GM23338 (cell line): ENCODE results near the gene SCFD2. TPM values are rescaled to one million over a fixed set of nuclear protein-coding genes. Genes with fewer than 3 reads are reported as not detected.

ENCODE experiments used
- ATAC-seq: fragments of 200-7000 bp; cut with Tn5 transposase; 3 replicates; pipeline ENCODE4 v1.9.1; 2020
- DNase-seq: peaks from one replicate; pipeline ENCODE4 v3.0.0-alpha.2; 2015; ENCODE audit warnings: low spot score
- H2AFZ ChIP-seq: fragments of 200-600 bp; sonication (generic); 2 replicates; pipeline ENCODE4 v1.8.0; 2016; ENCODE audit warnings: antibody characterized with exemption, mild to moderate bottlenecking, moderate library complexity
- H3F3A ChIP-seq: fragments of 200-600 bp; sonication (generic); replicated peaks from 2 replicates; pipeline ENCODE4 v1.8.0; 2017; ENCODE audit warnings: antibody characterized with exemption, mixed run types, low read depth
- H3K27ac ChIP-seq: fragments of 200-600 bp; sonication (generic); 2 replicates; pipeline ENCODE4 v1.6.1; 2016; ENCODE audit warnings: low read depth
- H3K27me3 ChIP-seq: fragments of 200-600 bp; sonication (generic); 2 replicates; pipeline ENCODE4 v1.8.0; 2016; ENCODE audit warnings: mild to moderate bottlenecking, mixed run types, moderate library complexity; ENCODE audit not compliant: insufficient read depth
- H3K36me3 ChIP-seq: fragments of 200-600 bp; sonication (generic); 2 replicates; pipeline ENCODE4 v1.8.0; 2016; ENCODE audit warnings: mild to moderate bottlenecking; ENCODE audit not compliant: insufficient read depth
- H3K4me1 ChIP-seq: fragments of 200-600 bp; sonication (generic); 2 replicates; pipeline ENCODE4 v1.8.0; 2016; ENCODE audit warnings: mild to moderate bottlenecking, moderate library complexity; ENCODE audit not compliant: insufficient read depth
- H3K4me2 ChIP-seq: fragments of 200-600 bp; sonication (generic); 2 replicates; pipeline ENCODE4 v1.7.1; 2017; ENCODE audit warnings: mixed run types
- H3K4me3 ChIP-seq: fragments of 200-600 bp; sonication (generic); 2 replicates; pipeline ENCODE4 v1.6.1; 2016; ENCODE audit warnings: mixed run types
- H3K79me2 ChIP-seq: fragments of 200-600 bp; sonication (generic); replicated peaks from 2 replicates; pipeline ENCODE4 v1.8.0; 2017; ENCODE audit warnings: mild to moderate bottlenecking; ENCODE audit not compliant: insufficient read depth
- H3K9me2 ChIP-seq: fragments of 200-600 bp; sonication (generic); 2 replicates; pipeline ENCODE4 v1.8.0; 2017; ENCODE audit not compliant: insufficient read depth
- H4K20me1 ChIP-seq: fragments of 200-600 bp; sonication (generic); replicated peaks from 2 replicates; pipeline ENCODE4 v1.8.0; 2017; ENCODE audit warnings: mild to moderate bottlenecking; ENCODE audit not compliant: insufficient read depth
- H3K27ac Mint-ChIP-seq: 2 replicates; pipeline ENCODE4 v1.8.0; 2020; ENCODE audit warnings: inconsistent platforms, mild to moderate bottlenecking, moderate library complexity, mixed read lengths
- H3K27me3 Mint-ChIP-seq: 3 replicates; pipeline ENCODE4 v1.8.0; 2022; ENCODE audit warnings: low read depth, mild to moderate bottlenecking, moderate library complexity, mixed read lengths, inconsistent platforms; ENCODE audit not compliant: insufficient read depth, poor library complexity
- H3K36me3 Mint-ChIP-seq: 3 replicates; pipeline ENCODE4 v1.8.0; 2021; ENCODE audit warnings: low read depth, mild to moderate bottlenecking, inconsistent platforms, moderate library complexity, mixed read lengths
- H3K4me1 Mint-ChIP-seq: 3 replicates; pipeline ENCODE4 v1.8.0; 2020; ENCODE audit warnings: mild to moderate bottlenecking, inconsistent platforms, mixed read lengths
- H3K4me3 Mint-ChIP-seq: 3 replicates; pipeline ENCODE4 v1.8.0; 2021; ENCODE audit warnings: moderate library complexity, mild to moderate bottlenecking, inconsistent platforms, mixed read lengths
- H3K9me3 Mint-ChIP-seq: 3 replicates; pipeline ENCODE4 v1.8.0; 2020; ENCODE audit warnings: moderate library complexity, mild to moderate bottlenecking, inconsistent platforms, mixed read lengths
- CREB1 ChIP-seq: fragments of 250-450 bp; sonication (Bioruptor Pico); IDR thresholded peaks from 2 replicates; pipeline ENCODE4 v1.5.0; 2020; ENCODE audit warnings: low read depth, mild to moderate bottlenecking, moderate library complexity
- EZH2 ChIP-seq: fragments of 200-600 bp; sonication (generic); IDR thresholded peaks from one replicate; pipeline ENCODE4 v1.8.0; 2017; ENCODE audit warnings: antibody characterized with exemption, mild to moderate bottlenecking, low read depth; ENCODE audit not compliant: unreplicated experiment
- EZH2phosphoT487 ChIP-seq: fragments of 200-600 bp; sonication (generic); IDR thresholded peaks from one replicate; pipeline ENCODE4 v1.8.1; 2018; ENCODE audit warnings: antibody characterized with exemption; ENCODE audit not compliant: unreplicated experiment
- JUNB ChIP-seq: IDR thresholded peaks from one replicate; pipeline ENCODE4 v1.6.1; 2016; ENCODE audit warnings: antibody characterized with exemption; ENCODE audit not compliant: unreplicated experiment
- NANOG ChIP-seq: IDR thresholded peaks from 2 replicates; pipeline ENCODE4 v1.6.1; 2016; ENCODE audit warnings: antibody characterized with exemption, borderline replicate concordance
- POLR2AphosphoS5 ChIP-seq: IDR thresholded peaks from 2 replicates; pipeline ENCODE4 v1.6.1; 2016; ENCODE audit warnings: antibody characterized with exemption, low read depth
- REST ChIP-seq: IDR thresholded peaks from one replicate; pipeline ENCODE4 v1.6.1; 2018; ENCODE audit warnings: antibody characterized with exemption; ENCODE audit not compliant: unreplicated experiment
- STAT1 ChIP-seq: IDR thresholded peaks from one replicate; pipeline ENCODE4 v1.6.1; 2016; ENCODE audit warnings: antibody characterized with exemption; ENCODE audit not compliant: unreplicated experiment
- ZNF114 ChIP-seq: fragments of 250-450 bp; sonication (Bioruptor Pico); IDR thresholded peaks from 2 replicates; pipeline ENCODE4 v1.5.0; 2020; ENCODE audit warnings: mild to moderate bottlenecking, moderate library complexity
- ZNF331 ChIP-seq: fragments of 250-450 bp; sonication (Bioruptor Pico); IDR thresholded peaks from 2 replicates; pipeline ENCODE4 v1.5.0; 2020; ENCODE audit warnings: low read depth, mild to moderate bottlenecking, moderate library complexity
- ZNF462 ChIP-seq: fragments of 250-450 bp; sonication (Bioruptor Pico); IDR thresholded peaks from 2 replicates; pipeline ENCODE4 v1.5.0; 2020; ENCODE audit warnings: mild to moderate bottlenecking, moderate library complexity
- polyA plus RNA-seq: library from polyadenylated mRNA; unstranded; fragments of >200 nt; fragmentation: Nextera tagmentation; extraction: Ambion mirVana; gene quantifications from 2 replicates; pipeline ENCODE4 v1.2.1, GENCODE V29; 2016
- total RNA-seq: library from RNA; depleted of rRNA; stranded (reverse); fragments of >200 nt; shearing (Covaris generic); gene quantifications from 2 replicates; pipeline ENCODE4 v1.2.3, GENCODE V29; 2014
- TF ChIP-seq, protein P1 (sequence below): IDR thresholded peaks from 2 replicates; pipeline ENCODE4 v1.6.1; 2016; ENCODE audit warnings: antibody characterized with exemption
- TF ChIP-seq, protein P2 (sequence below), 2 experiments: fragments of 200-600 bp in 1 of 2; sonication (generic) in 1 of 2; conservative IDR thresholded peaks; 2 replicates each; pipeline versions ENCODE4 v1.5.1 to v1.6.1; 2016 to 2017; ENCODE audit warnings: antibody characterized with exemption in 2 of 2, low read depth in 2 of 2, mild to moderate bottlenecking in 2 of 2, moderate library complexity in 1 of 2

SCFD2 gene
- total and polyA plus RNA-seq, 2 experiments from 2014 or later: 5.7 to 17.5 TPM

DNA sequence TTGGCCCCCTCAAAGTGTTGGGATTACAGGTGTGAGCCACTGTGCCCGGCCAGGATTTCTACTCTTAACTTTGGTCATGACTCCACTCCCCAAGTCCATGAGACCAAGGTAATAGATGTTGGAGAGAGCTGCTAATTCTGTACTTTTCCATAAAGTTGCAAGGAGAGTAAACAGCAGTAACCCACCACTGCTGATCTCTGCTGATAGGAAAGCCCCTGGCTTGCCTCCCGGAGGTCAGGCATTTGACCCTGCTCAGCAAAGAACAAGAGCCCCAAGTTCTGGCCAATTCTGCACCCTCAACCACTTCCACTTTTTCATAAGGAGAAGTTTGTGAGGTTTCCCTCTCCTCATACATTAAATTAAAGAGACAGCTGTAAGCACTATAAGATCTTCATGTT, 360.7 kb downstream of the SCFD2 start:
- ATAC-seq: no peak
- no peak overlapping the region for H3K27ac Mint-ChIP-seq
- H4K20me1 ChIP-seq: no peaks in the 10 kb centered on the region
- no peaks in the 10 kb centered on the region for H3K79me2 ChIP-seq
- no peak overlapping the region for H2AFZ ChIP-seq
- no peak for TF ChIP-seq EZH2phosphoT487
- no peak for TF ChIP-seq POLR2AphosphoS5
- TF ChIP-seq STAT1: no peak
- TF ChIP-seq, protein P1, sequence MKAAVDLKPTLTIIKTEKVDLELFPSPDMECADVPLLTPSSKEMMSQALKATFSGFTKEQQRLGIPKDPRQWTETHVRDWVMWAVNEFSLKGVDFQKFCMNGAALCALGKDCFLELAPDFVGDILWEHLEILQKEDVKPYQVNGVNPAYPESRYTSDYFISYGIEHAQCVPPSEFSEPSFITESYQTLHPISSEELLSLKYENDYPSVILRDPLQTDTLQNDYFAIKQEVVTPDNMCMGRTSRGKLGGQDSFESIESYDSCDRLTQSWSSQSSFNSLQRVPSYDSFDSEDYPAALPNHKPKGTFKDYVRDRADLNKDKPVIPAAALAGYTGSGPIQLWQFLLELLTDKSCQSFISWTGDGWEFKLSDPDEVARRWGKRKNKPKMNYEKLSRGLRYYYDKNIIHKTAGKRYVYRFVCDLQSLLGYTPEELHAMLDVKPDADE: no peak
- TF ChIP-seq JUNB: no peak
- no peak for TF ChIP-seq ZNF114 (CRISPR knock-in tag)
- no peak for TF ChIP-seq REST
- TF ChIP-seq EZH2: no peak
- no peak for TF ChIP-seq NANOG
- TF ChIP-seq, protein P2, sequence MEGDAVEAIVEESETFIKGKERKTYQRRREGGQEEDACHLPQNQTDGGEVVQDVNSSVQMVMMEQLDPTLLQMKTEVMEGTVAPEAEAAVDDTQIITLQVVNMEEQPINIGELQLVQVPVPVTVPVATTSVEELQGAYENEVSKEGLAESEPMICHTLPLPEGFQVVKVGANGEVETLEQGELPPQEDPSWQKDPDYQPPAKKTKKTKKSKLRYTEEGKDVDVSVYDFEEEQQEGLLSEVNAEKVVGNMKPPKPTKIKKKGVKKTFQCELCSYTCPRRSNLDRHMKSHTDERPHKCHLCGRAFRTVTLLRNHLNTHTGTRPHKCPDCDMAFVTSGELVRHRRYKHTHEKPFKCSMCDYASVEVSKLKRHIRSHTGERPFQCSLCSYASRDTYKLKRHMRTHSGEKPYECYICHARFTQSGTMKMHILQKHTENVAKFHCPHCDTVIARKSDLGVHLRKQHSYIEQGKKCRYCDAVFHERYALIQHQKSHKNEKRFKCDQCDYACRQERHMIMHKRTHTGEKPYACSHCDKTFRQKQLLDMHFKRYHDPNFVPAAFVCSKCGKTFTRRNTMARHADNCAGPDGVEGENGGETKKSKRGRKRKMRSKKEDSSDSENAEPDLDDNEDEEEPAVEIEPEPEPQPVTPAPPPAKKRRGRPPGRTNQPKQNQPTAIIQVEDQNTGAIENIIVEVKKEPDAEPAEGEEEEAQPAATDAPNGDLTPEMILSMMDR (conservative IDR thresholded peaks at IDR 0.05; ENCODE audit: low read depth in 2 of 2): no peak
- TF ChIP-seq ZNF331 (CRISPR knock-in tag): no peak
- no peak for TF ChIP-seq ZNF462 (CRISPR knock-in tag)
- TF ChIP-seq CREB1 (CRISPR knock-in tag): no peak
- no peaks in the 10 kb centered on the region for H3K27me3 Mint-ChIP-seq
- H3K27me3 ChIP-seq: no peaks in the 10 kb centered on the region
- peaks cover 4% of the 10 kb centered on the region for H3K9me3 Mint-ChIP-seq
- H3K4me1 ChIP-seq: no peaks in the 10 kb centered on the region
- H3K4me3 ChIP-seq: no peak overlapping the region
- H3K4me2 ChIP-seq: no peak overlapping the region
- peaks cover 18% of the 10 kb centered on the region for H3K9me2 ChIP-seq
- no peak for DNase-seq
- no peak overlapping the region for H3K27ac ChIP-seq
- no peaks in the 10 kb centered on the region for H3K36me3 Mint-ChIP-seq
- H3F3A ChIP-seq: no peaks in the 10 kb centered on the region
- no peaks in the 10 kb centered on the region for H3K36me3 ChIP-seq
- no peak overlapping the region for H3K4me3 Mint-ChIP-seq
- H3K4me1 Mint-ChIP-seq: no peaks in the 10 kb centered on the region
